HG03442 (cell line): ENCODE results near the gene C2CD3.
"Not testable (repeated sequence)": the region's sequence is repeated elsewhere in the genome, so short reads cannot be mapped to it uniquely, and the experiment has no call there.

Experiments used
- ATAC-seq: cut with Tn5 transposase; IDR thresholded peaks from one replicate; pipeline ENCODE4 v1.9.1; 2021; ENCODE audit warnings: mild to moderate bottlenecking, moderate library complexity; ENCODE audit not compliant: unreplicated experiment

C2CD3 gene

GRCh38 chr11:73990730-73991129 is 180.1 kb downstream of the C2CD3 start:
- ATAC-seq: no peak

- ATAC-seq: no peak
Observed at GRCh38 chr11:73989156-73989555, 181.6 kb downstream of the C2CD3 start.

GRCh38 chr11:73988227-73988626 is 182.6 kb downstream of the C2CD3 start:
- ATAC-seq: no peak

- not testable (repeated sequence) for ATAC-seq
Observed at GRCh38 chr11:73985661-73986060, 185.1 kb downstream of the C2CD3 start.

GRCh38 chr11:73983741-73984538 is 186.9 kb downstream of the C2CD3 start:
- no peak for ATAC-seq

- ATAC-seq: peak; percentile 70
Observed at GRCh38 chr11:73982990-73983740, 187.6 kb downstream of the C2CD3 start.

- ATAC-seq: peak; percentile 40
Observed at GRCh38 chr11:73982595-73982989, 188.2 kb downstream of the C2CD3 start, which contains the start of gene UCP2. Gene UCP2, minus strand, starts transcription at chr11:73982843. Its CDS starts 4,465 bp downstream, at chr11:73978378.

- ATAC-seq: no peak
Observed at GRCh38 chr11:73981051-73981805, 189.6 kb downstream of the C2CD3 start.

- peak; percentile 41 for ATAC-seq
Observed at GRCh38 chr11:73980001-73980961, 190.5 kb downstream of the C2CD3 start.

GRCh38 chr11:73978576-73979086 is 192.2 kb downstream of the C2CD3 start:
- ATAC-seq: no peak

GRCh38 chr11:73977856-73978519 is 192.8 kb downstream of the C2CD3 start:
- no peak for ATAC-seq

- no peak for ATAC-seq
Observed at GRCh38 chr11:73976451-73977151, 194.2 kb downstream of the C2CD3 start.

GRCh38 chr11:73975479-73975757 is 195.4 kb downstream of the C2CD3 start:
- no peak for ATAC-seq

- ATAC-seq: no peak
Observed at GRCh38 chr11:73974604-73975478, 196.0 kb downstream of the C2CD3 start.

- ATAC-seq: no peak
Observed at GRCh38 chr11:73972620-73973449, 198.0 kb downstream of the C2CD3 start.

GRCh38 chr11:73972187-73972586 is 198.6 kb downstream of the C2CD3 start:
- ATAC-seq: no peak

GRCh38 chr11:73971175-73971719 is 199.6 kb downstream of the C2CD3 start:
- no peak for ATAC-seq
